DND-41 (cell line): ENCODE data around the gene CDC45.
"Not testable (repeated sequence)": the region's sequence is repeated elsewhere in the genome, so short reads cannot be mapped to it uniquely, and the experiment has no call there.

Experiments
- ATAC-seq: fragments of 200-7000 bp; cut with Tn5 transposase; 3 replicates; pipeline ENCODE4 v1.9.1; 2021; ENCODE audit warnings: low read depth; ENCODE audit not compliant: insufficient read depth
- DNase-seq: peaks from one replicate; pipeline ENCODE4 v3.0.0-alpha.2; 2020
- H2AFZ ChIP-seq: 2 replicates; pipeline ENCODE4 v1.6.0; 2012; ENCODE audit warnings: low read depth, low read length
- H3K27ac ChIP-seq: 2 replicates; pipeline ENCODE4 v1.5.1; 2012; ENCODE audit warnings: low read length, inconsistent platforms
- H3K27me3 ChIP-seq: fragments of 200-600 bp; sonication (generic); 2 replicates; pipeline ENCODE4 v1.6.0; 2012; ENCODE audit warnings: low read length, mild to moderate bottlenecking, inconsistent platforms; ENCODE audit not compliant: insufficient read depth, poor library complexity
- H3K36me3 ChIP-seq: 2 replicates; pipeline ENCODE4 v1.5.1; 2012; ENCODE audit warnings: low read length, inconsistent platforms; ENCODE audit not compliant: insufficient read depth
- H3K4me1 ChIP-seq: 2 replicates; pipeline ENCODE4 v1.5.1; 2012; ENCODE audit warnings: mild to moderate bottlenecking, low read length; ENCODE audit not compliant: insufficient read depth
- H3K4me2 ChIP-seq: 2 replicates; pipeline ENCODE4 v1.6.0; 2012; ENCODE audit warnings: mild to moderate bottlenecking, moderate library complexity, low read length, inconsistent platforms; ENCODE audit not compliant: insufficient read depth
- H3K4me3 ChIP-seq, 2 experiments: fragments of 200-600 bp in 1 of 2; shearing (Covaris generic) in 1 of 2; 2 replicates each; pipeline ENCODE4 v1.5.1; 2012 to 2016; ENCODE audit warnings: inconsistent platforms in 2 of 2, low read length in 2 of 2, mild to moderate bottlenecking in 2 of 2, low read depth in 1 of 2, moderate library complexity in 1 of 2
- H3K79me2 ChIP-seq: 2 replicates; pipeline ENCODE4 v1.6.0; 2012; ENCODE audit warnings: low read length, inconsistent platforms; ENCODE audit not compliant: insufficient read depth
- H3K9ac ChIP-seq: 2 replicates; pipeline ENCODE4 v1.6.0; 2012; ENCODE audit warnings: low read depth, mild to moderate bottlenecking, inconsistent platforms, low read length, moderate library complexity
- H3K9me3 ChIP-seq: 2 replicates; pipeline ENCODE4 v1.5.1; 2012; ENCODE audit warnings: low read length, moderate library complexity, mild to moderate bottlenecking, inconsistent platforms; ENCODE audit not compliant: insufficient read depth, severe bottlenecking
- H4K20me1 ChIP-seq: 2 replicates; pipeline ENCODE4 v1.6.0; 2012; ENCODE audit warnings: low read length; ENCODE audit not compliant: insufficient read depth
- CTCF ChIP-seq: IDR thresholded peaks from 2 replicates; pipeline ENCODE4 v1.5.1; 2012; ENCODE audit warnings: borderline replicate concordance, low read length, moderate library complexity, mild to moderate bottlenecking; ENCODE audit not compliant: poor library complexity, severe bottlenecking; ENCODE audit errors: extremely low read depth
- EZH2 ChIP-seq: IDR thresholded peaks from 3 replicates; pipeline ENCODE4 v1.6.1; 2012; ENCODE audit warnings: borderline replicate concordance, low read depth, mild to moderate bottlenecking, moderate library complexity, low read length, inconsistent platforms; ENCODE audit not compliant: severe bottlenecking

Gene CDC45

GRCh38 chr22:19440411-19441195, 39.1 kb upstream of the CDC45 start:
- Histone ChIP-seq H3K79me2 (peaks cover 70% of the 10 kb centered on the region), H3K27me3 (no peaks in the 10 kb centered on the region), H4K20me1 (peaks cover 38% of the 10 kb centered on the region), H3K9me3 (no peaks in the 10 kb centered on the region), H3K4me3 (no peak overlapping the region), H3K4me1 (peaks cover 20% of the 10 kb centered on the region), H3K36me3 (peaks cover 57% of the 10 kb centered on the region), H3K4me2 (no peak overlapping the region), H2AFZ (no peak overlapping the region), H3K9ac (no peak overlapping the region), H3K27ac (no peak overlapping the region)
- TF ChIP-seq EZH2: no peak
- no peak for TF ChIP-seq CTCF
- DNase-seq (no peak), ATAC-seq (0 out of 3 replicates have a peak, but pooled peaks have one; percentile 22)

- Histone ChIP-seq H4K20me1 (peaks cover 42% of the 10 kb centered on the region), H3K9ac (no peak overlapping the region), H2AFZ (no peak overlapping the region), H3K4me1 (peaks cover 34% of the 10 kb centered on the region), H3K79me2 (peaks cover 84% of the 10 kb centered on the region), H3K9me3 (no peaks in the 10 kb centered on the region), H3K4me3 (no peak overlapping the region), H3K27ac (no peak overlapping the region), H3K36me3 (peaks cover 54% of the 10 kb centered on the region), H3K4me2 (no peak overlapping the region), H3K27me3 (no peaks in the 10 kb centered on the region)
- no peak for ATAC-seq
- TF ChIP-seq EZH2 (no peak), CTCF (no peak)
- DNase-seq: no peak
Observed at GRCh38 chr22:19442166-19442565, 37.6 kb upstream of the CDC45 start.

- Histone ChIP-seq H3K27me3 (no peaks in the 10 kb centered on the region), H3K27ac (no peak overlapping the region), H3K36me3 (peaks cover 58% of the 10 kb centered on the region), H3K4me3 (no peak overlapping the region), H3K9ac (no peak overlapping the region), H3K9me3 (no peaks in the 10 kb centered on the region), H3K4me1 (peaks cover 41% of the 10 kb centered on the region), H3K4me2 (peak overlapping the region; percentile 29), H3K79me2 (peaks cover 89% of the 10 kb centered on the region), H2AFZ (no peak overlapping the region), H4K20me1 (peaks cover 36% of the 10 kb centered on the region)
- ATAC-seq: no peak
- no peak for TF ChIP-seq EZH2
- no peak for TF ChIP-seq CTCF
- DNase-seq: no peak
Observed at GRCh38 chr22:19443544-19444211, 36.0 kb upstream of the CDC45 start.

- H4K20me1 ChIP-seq: peaks cover 38% of the 10 kb centered on the region
- ATAC-seq, H3K27me3 ChIP-seq, H2AFZ ChIP-seq, H3K27ac ChIP-seq, H3K9ac ChIP-seq, DNase-seq, H3K9me3 ChIP-seq: not testable (repeated sequence)
- peak overlapping the region in 1 of 2 experiments; percentile 92; a peak in 1 of 4 replicates for H3K4me3 ChIP-seq
- H3K79me2 ChIP-seq: peaks cover 95% of the 10 kb centered on the region
- peaks cover 51% of the 10 kb centered on the region for H3K4me1 ChIP-seq
- H3K36me3 ChIP-seq: peaks cover 71% of the 10 kb centered on the region
- H3K4me2 ChIP-seq: peak overlapping the region; percentile 88
Observed at GRCh38 chr22:19445279-19445982, 34.3 kb upstream of the CDC45 start.
